Breast epithelium (tissue), 4 donors: ENCODE measurements around the gene JAG1. TPM values are rescaled to one million over a fixed set of nuclear protein-coding genes. Genes with fewer than 3 reads are reported as not detected.

ENCODE experiments used
- DNase-seq, 2 donors: peaks; one replicate each; pipeline ENCODE4 v3.0.0-alpha.2; 2019; ENCODE audit warnings: low spot score in 2 of 2
- H3K27ac ChIP-seq, 2 donors: fragments of 200-600 bp; sonication (generic) in 1 of 2; one replicate each; pipeline ENCODE4 v1.5.1; 2016 to 2019; ENCODE audit warnings: mild to moderate bottlenecking in 1 of 2
- H3K27me3 ChIP-seq, 2 donors: fragments of 200-600 bp; sonication (generic) in 1 of 2; one replicate each; pipeline versions ENCODE4 v1.5.1 to v1.6.0; 2017 to 2019; ENCODE audit warnings: control low read depth in 1 of 2, mild to moderate bottlenecking in 1 of 2
- H3K36me3 ChIP-seq: fragments of 200-600 bp; one replicate; pipeline ENCODE4 v1.5.1; 2019
- H3K4me1 ChIP-seq, 2 donors: fragments of 200-600 bp; sonication (generic); one replicate each; pipeline ENCODE4 v1.5.1; 2016 to 2019; ENCODE audit warnings: control low read depth in 1 of 2
- H3K4me3 ChIP-seq, 3 donors: fragments of 200-600 bp; sonication (generic); 1 replicate in 2 of 3; 2 replicates in 1 of 3; pipeline ENCODE4 v1.5.1; 2016 to 2019; ENCODE audit warnings: mild to moderate bottlenecking in 3 of 3, moderate library complexity in 2 of 3
- H3K9me3 ChIP-seq, 2 donors: fragments of 200-600 bp; sonication (generic) in 1 of 2; one replicate each; pipeline ENCODE4 v1.5.1; 2016 to 2019; ENCODE audit warnings: control low read depth in 1 of 2
- POLR2A ChIP-seq: fragments of 450-650 bp; IDR thresholded peaks from one replicate; pipeline ENCODE4 v1.6.1; 2016; ENCODE audit warnings: antibody characterized with exemption, mild to moderate bottlenecking, moderate library complexity
- POLR2AphosphoS5 ChIP-seq, 3 donors: sonication (generic); formaldehyde crosslinking; IDR thresholded peaks; one replicate each; pipeline ENCODE4 v1.6.1; 2017; ENCODE audit warnings: antibody characterized with exemption in 3 of 3
- intact Hi-C: fragments of 100-400 bp; cut with DNase I; formaldehyde crosslinking; loops from one replicate; pipeline ENCODE4 v1.15.1; 2023; ENCODE audit warnings: low total_unique reads
- total RNA-seq, 3 donors: library from RNA; depleted of rRNA; stranded (reverse); fragments of >200 nt; gene quantifications; one replicate each; pipeline ENCODE4 v1.1.0, GENCODE V29; 2016
- TF ChIP-seq, protein P1 (sequence below), 3 donors: fragments of 450-650 bp; IDR thresholded peaks; one replicate each; pipeline ENCODE4 v1.5.1; 2016 to 2017; ENCODE audit warnings: antibody characterized with exemption in 3 of 3, mild to moderate bottlenecking in 3 of 3, moderate library complexity in 3 of 3

JAG1 gene
- total RNA-seq, 3 donors from 2014 or later = 49.0 to 97.9 (median 75.7) TPM

DNA sequence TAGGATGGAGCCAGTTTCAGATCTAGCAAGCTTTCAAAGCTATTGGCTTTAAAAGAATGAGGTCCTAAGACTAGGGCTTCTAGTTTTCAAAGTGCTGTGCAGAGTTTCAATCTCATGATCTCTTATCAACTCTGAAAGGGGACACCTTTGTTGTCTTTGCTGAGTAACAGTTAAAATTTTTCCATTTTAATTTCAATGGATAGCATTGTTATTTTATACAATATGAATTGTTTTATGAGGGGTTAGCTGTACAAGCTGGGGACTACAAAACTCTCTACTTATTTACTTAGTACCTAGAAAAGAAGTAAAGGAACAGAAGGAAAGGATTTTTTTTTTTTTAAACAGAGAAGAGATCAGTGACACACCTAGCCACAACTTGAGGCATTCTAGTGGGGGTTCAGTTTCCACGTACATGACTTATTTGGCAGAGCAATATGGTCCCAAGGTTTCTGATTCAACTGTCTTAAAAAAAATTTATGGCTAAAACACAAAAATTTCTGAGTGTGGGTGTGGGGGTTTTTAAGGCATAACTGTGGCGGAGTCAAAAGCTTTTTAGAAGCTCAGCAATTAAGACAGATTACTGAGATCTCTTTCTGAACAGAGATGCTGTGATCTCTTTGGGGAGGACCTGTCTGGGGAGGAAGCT lies 46.1 kb upstream of the JAG1 start:
- Histone ChIP-seq H3K4me1 (no peaks in the 10 kb centered on the region), H3K27me3 (no peaks in the 10 kb centered on the region), H3K4me3 (no peak overlapping the region), H3K9me3 (no peaks in the 10 kb centered on the region), H3K36me3 (no peaks in the 10 kb centered on the region), H3K27ac (no peak overlapping the region)
- intact Hi-C loops = no loop called here
- no peak for DNase-seq
- TF ChIP-seq POLR2AphosphoS5 (IDR thresholded peaks at IDR 0.05) (no peak), POLR2A (no peak)
- TF ChIP-seq, protein P1, sequence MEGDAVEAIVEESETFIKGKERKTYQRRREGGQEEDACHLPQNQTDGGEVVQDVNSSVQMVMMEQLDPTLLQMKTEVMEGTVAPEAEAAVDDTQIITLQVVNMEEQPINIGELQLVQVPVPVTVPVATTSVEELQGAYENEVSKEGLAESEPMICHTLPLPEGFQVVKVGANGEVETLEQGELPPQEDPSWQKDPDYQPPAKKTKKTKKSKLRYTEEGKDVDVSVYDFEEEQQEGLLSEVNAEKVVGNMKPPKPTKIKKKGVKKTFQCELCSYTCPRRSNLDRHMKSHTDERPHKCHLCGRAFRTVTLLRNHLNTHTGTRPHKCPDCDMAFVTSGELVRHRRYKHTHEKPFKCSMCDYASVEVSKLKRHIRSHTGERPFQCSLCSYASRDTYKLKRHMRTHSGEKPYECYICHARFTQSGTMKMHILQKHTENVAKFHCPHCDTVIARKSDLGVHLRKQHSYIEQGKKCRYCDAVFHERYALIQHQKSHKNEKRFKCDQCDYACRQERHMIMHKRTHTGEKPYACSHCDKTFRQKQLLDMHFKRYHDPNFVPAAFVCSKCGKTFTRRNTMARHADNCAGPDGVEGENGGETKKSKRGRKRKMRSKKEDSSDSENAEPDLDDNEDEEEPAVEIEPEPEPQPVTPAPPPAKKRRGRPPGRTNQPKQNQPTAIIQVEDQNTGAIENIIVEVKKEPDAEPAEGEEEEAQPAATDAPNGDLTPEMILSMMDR (IDR thresholded peaks at IDR 0.05) = no peak

DNA sequence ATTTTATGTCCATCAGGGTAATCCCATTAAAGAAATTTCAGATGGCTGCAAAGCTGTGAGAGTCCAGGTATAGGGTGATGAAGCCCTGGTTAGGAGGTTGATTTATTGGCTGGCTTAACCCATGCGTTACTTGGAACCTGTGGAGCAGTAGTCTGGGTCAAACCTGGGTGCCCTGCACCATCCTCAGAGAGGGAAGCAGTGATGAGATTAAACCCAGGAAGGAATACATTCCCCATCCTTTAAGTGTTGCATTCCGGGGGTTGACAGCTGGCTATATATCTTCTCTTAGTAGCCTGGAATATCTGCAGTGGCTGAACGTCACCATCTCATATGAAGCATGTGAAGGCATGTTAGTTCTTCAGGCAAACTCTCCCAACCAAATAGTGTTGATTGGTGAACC lies 44.9 kb upstream of the JAG1 start:
- DNase-seq = no peak
- intact Hi-C loops = no loop called here

DNA sequence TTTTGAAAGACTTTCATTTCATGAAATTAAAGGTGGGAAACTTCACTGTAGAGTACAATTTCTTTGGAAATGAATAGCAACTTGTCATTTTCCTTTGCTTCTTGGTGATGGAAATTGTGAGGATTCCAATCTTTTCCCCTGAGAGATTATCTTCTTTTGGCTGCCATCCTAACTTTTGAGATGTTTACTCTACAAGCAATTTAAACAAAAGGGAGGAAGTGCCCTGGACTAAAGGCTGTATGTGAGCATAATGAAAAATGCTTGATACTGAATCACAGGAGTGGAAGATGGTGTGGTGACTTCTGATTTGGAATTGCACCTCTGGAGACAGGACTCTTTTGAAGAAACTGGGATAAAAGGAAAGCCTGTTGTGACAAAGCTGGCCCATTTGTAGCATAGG lies 43.1 kb upstream of the JAG1 start:
- Histone ChIP-seq H3K27ac (no peak overlapping the region), H3K36me3 (no peaks in the 10 kb centered on the region), H3K4me1 (no peaks in the 10 kb centered on the region), H3K4me3 (no peak overlapping the region), H3K9me3 (no peaks in the 10 kb centered on the region), H3K27me3 (no peaks in the 10 kb centered on the region)
- no peak for DNase-seq
- TF ChIP-seq POLR2A (no peak), POLR2AphosphoS5 (IDR thresholded peaks at IDR 0.05) (no peak)
- TF ChIP-seq, protein P1 (IDR thresholded peaks at IDR 0.05) = no peak
- intact Hi-C loops = no loop called here

More for the DNA sequence above, 44.9 kb upstream of the JAG1 start:
- TF ChIP-seq POLR2A (no peak), POLR2AphosphoS5 (IDR thresholded peaks at IDR 0.05) (no peak)
- TF ChIP-seq, protein P1 (IDR thresholded peaks at IDR 0.05) = no peak
- no peaks in the 10 kb centered on the region for H3K4me1 ChIP-seq
- H3K9me3 ChIP-seq = no peaks in the 10 kb centered on the region
- no peaks in the 10 kb centered on the region for H3K27me3 ChIP-seq
- no peaks in the 10 kb centered on the region for H3K36me3 ChIP-seq
- no peak overlapping the region for H3K27ac ChIP-seq
- H3K4me3 ChIP-seq = no peak overlapping the region

DNA sequence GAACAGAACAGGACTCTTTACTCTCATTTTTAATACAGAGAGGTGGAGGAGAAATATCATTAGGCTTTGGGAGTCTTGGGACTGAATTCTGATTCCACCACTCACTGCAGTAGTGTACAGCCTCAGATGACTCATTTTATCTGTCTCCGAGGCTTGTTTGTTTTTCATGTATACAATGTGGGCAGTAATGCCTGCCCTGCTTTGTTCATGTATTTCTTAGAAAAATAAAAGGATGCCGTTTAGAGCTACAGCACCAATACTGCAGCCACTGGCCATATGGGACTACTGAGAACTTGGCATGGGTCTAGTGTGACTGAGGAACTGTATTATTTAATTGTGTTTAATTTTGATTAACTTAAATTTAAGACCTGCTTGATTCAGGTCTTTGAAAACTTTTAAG lies 41.2 kb upstream of the JAG1 start:
- TF ChIP-seq POLR2AphosphoS5 (IDR thresholded peaks at IDR 0.05) (no peak), POLR2A (no peak)
- TF ChIP-seq, protein P1 (IDR thresholded peaks at IDR 0.05) = no peak
- Histone ChIP-seq H3K27ac (no peak overlapping the region), H3K36me3 (no peaks in the 10 kb centered on the region), H3K4me1 (no peaks in the 10 kb centered on the region), H3K4me3 (no peak overlapping the region), H3K9me3 (no peaks in the 10 kb centered on the region), H3K27me3 (no peaks in the 10 kb centered on the region)
- intact Hi-C loops = no loop called here
- no peak for DNase-seq

DNA sequence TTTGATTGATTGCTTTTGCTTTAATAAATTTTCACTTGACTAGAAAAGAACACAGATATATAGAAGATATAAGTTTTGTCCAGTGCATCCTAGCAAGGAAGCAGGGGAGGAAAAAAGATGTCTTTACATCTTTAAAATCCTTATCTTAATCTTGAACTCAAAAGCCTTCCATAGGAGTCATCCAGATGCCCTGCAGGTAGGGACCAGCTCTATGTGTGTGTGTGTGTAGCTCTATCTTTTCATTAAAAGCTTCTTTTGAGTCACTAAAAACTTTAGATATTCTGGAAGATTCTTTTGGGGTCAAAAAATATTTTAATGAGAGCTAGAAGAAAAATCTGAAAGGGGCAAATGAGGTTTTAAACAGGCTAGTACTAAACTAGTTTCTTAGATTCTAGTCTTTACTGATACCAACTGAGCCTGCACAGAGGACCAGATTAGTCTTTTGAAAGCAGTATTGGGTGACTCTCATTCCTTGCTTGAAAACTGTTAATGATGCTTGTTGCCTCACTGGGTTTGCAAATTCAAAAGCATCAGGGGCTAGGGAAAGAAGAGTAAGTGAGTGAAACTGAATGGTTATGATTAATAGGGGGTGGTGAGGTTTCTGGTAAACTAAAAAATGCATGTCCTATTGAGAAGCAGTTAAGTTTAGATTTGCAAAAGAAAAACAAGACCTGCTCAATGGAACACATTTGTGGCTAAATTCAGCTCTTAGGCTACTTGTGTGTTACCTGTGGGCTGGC lies 40.6 kb upstream of the JAG1 start:
- no peak overlapping the region for H3K27ac ChIP-seq
- intact Hi-C loops = no loop called here
- DNase-seq = no peak

More for the DNA sequence above, 40.6 kb upstream of the JAG1 start:
- H3K36me3 ChIP-seq = no peaks in the 10 kb centered on the region
- no peaks in the 10 kb centered on the region for H3K27me3 ChIP-seq
- no peak overlapping the region for H3K4me3 ChIP-seq
- no peaks in the 10 kb centered on the region for H3K4me1 ChIP-seq
- no peaks in the 10 kb centered on the region for H3K9me3 ChIP-seq
- TF ChIP-seq, protein P1 (IDR thresholded peaks at IDR 0.05) = no peak
- TF ChIP-seq POLR2A = no peak
- no peak for TF ChIP-seq POLR2AphosphoS5 (IDR thresholded peaks at IDR 0.05)
